HG03575 (cell line): ENCODE data around the gene ZNF555.
A peak's percentile ranks its signal among the peaks of the same experiment; 100 is the strongest.

Experiments used
- ATAC-seq: cut with Tn5 transposase; IDR thresholded peaks from one replicate; pipeline ENCODE4 v1.9.1; 2021; ENCODE audit not compliant: unreplicated experiment, insufficient number of reproducible peaks, low FRiP score; ENCODE audit errors: extremely low read depth

The ZNF555 gene

DNA sequence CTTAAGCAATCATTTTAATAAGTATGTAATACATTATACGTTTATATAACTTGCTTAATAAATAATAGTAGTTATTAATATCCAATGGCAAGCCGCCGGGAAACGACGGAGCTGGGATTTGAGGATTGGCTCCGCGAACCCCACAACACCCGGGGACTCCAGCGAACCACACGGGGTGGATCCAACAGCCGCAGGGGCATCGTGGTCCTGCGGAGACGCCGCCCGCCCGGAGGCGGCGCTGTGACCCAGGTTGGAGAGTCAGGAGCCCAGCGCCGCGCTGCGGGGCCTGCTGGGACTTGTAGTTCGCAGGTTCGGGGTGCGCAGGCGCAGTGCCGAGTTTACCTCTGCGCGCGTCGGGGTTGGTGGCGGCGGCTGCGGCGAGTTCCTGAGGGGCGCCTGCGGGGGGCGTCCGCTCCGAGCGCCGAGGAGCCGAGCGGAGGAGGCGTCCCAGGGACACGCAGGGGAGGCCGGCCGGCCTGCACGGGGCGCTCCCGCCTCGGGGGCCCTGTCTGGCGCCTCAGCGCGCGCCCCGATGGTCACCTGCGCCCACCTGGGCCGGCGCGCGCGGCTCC is 21.6 kb upstream of the ZNF555 start, which contains the start of gene ZNF554:
TSS of gene ZNF554 (plus strand) at position 329 of the 572 bp plus-strand sequence. CDS start at position 533, 204 bp downstream.
- ATAC-seq, result peak; percentile 42

DNA sequence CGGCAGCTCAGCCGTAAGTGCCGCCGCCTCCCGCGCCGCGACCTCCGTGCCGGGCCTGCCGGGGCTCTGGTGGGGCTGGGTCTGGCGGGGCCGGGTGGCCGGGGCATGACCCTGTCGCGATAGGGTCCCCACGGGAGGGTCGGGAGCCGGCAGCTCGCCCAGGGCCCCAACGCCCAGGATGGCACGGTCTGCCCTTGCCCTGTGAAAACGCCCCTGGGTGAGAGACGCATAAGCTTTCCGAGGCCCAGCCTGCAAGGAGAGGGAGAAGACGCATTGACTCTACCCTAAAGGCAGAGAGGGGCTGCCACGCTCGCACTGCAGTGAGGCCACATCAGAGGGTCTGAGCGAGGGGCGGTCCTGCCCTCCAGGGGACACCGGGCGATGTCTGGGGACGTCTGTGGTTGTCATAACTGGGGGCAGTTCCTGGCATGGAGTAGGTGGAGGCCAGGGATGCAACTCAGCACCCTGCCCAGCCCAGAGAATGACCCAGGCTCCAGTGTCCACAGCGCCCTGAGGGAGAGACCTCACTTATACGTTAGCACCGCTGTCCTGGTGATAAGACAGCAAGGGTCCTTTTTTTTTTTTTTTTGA is 21.1 kb upstream of the ZNF555 start:
- ATAC-seq, result no peak

DNA sequence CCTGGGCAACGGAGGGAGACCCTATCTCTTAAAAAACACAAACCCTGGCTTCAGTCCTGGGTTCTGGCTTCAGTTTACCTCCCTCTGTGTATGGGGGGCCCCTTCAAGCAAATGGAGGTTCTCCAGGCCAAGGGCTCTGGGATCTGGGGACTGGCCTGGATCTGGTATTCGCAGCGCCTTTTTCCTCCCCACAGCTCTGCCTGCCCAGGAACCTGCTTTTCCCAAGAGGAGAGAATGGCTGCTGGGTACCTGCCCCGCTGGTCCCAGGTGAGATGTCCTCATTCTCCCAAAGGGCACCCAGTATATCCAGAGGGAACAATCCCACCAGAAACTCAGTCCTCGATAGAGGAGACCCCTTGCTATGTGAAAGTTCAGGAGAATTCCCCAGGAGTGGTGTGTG is 18.4 kb upstream of the ZNF555 start:
- no peak for ATAC-seq

DNA sequence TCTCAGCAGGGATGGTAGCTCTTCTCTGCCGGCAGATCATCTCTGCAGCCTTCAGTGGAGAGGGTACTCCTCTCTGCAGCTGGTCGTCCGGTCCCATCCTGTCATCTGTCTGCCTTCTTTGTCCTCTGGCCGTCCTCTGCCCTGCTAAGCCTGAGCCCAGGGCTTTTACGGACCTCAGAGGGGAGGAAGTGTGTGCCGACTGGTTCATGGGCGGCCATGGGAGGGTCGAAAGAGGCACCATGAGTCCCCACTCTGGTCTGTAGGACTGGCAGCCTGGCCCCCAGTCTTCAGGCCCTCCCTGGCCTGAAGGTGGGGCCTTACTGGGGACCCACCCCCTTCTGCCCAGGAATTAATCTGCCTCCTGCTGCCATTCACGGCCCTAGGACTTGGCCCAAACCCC is 17.6 kb upstream of the ZNF555 start:
- no peak for ATAC-seq

DNA sequence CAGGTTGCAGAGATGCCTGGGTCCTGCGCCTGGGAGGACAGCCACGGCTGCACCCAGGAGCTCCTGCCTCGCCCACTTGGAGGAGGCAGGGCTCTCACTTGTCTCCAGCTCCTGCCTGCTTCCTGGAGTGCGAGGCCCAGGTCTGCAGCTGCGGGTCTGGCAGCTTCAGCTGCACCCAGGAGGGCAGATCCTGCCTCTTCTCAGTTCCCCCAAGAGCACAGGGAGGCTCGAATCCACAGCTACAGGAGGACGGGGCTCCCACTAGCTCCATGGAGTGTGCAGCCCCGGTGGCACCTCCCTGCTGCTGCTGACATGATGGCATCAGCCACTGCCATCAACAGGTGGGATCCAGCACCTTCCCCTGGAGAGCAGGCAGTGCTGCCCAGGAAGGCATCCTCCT is 17.1 kb upstream of the ZNF555 start:
- no peak for ATAC-seq

DNA sequence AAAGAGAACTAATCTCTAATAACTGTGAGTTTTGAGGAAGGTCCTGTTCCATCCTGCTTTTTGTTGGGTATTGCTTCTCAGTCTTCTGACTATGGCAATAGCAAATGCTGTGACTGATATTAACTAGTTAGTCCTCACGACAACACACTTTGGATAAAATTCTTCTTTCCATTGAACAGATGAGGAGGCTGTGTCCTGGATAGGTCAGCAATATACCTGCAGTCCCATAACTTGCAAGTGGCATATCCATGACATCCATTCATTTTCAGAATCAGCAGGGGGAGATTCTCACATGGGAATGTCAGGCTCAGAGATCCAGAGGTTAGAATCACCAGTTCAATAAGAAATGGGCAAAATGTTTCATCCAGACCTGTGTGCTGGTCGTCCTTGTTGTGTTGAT is 14.3 kb upstream of the ZNF555 start:
- no peak for ATAC-seq

DNA sequence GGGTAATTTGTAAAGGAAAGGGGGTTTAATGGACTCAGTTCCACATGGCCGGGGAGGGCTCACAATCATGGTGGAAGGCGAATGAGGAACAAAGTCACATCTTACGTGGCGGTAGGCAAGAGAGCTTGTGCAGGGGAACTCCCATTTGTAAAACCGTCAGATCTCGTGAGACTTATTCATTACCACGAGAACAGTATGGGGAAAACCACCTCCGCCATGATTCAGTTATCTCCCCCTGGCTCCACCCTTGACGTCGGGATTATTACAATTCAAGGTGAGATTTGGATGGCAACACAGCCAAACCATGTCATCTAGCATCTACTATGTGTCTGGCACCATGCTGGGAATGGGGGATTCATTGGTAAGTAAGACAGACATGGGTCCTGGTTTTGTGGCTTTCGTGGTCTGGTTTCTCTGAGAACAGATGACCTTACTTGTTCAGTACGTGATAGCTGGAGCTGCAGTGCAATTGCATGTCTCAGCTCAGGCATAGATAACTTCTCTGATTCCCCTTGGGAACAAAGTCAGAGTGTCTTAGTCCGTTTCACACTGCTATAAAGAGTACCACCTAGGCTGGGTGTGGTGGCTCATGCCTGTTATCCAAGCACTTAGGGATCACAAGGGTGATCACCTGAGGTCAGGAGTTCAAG is 13.3 kb upstream of the ZNF555 start:
- ATAC-seq, result no peak

DNA sequence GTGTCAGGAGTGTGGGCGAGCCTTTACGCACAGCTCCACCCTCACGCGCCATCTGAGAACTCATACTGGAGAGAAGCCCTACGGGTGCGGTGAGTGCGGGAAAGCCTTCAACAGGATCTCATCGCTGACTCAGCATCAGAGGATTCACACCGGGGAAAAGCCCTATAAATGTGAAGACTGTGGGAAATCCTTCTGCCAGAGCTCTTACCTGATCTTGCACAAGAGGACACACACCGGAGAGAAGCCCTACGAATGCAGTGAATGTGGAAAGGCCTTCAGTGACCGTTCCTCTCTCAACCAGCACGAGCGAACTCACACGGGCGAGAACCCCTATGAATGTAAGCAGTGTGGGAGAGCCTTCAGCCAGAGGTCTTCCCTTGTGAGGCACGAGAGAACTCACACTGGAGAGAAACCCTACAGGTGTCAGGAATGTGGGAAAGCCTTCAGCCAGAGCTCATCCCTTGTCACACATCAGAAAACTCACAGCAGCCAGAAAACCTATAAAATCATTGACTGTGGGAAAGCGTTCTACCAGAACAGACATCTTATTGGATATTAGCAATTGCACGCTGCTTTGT is 6.9 kb upstream of the ZNF555 start:
- no peak for ATAC-seq

DNA sequence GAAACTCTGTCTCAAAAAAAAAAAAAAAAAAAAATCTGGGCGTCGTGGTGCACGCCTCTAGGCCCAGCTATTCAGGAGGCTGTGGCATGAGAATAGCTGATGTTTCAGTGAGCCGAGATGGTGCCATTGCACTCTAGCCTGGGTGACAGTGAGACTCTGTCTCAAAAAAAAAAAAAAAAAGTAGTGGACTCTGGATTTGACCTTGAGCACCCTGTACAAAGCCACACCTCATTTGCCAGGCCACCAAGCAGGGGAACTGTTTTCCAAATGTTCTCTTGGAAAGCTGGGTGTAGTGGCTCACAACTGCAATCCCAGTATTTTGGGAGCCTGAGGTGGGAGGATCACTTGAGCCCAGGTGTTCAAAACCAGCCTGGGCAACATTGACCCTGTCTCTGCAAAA is 3.8 kb upstream of the ZNF555 start:
- ATAC-seq, result no peak

DNA sequence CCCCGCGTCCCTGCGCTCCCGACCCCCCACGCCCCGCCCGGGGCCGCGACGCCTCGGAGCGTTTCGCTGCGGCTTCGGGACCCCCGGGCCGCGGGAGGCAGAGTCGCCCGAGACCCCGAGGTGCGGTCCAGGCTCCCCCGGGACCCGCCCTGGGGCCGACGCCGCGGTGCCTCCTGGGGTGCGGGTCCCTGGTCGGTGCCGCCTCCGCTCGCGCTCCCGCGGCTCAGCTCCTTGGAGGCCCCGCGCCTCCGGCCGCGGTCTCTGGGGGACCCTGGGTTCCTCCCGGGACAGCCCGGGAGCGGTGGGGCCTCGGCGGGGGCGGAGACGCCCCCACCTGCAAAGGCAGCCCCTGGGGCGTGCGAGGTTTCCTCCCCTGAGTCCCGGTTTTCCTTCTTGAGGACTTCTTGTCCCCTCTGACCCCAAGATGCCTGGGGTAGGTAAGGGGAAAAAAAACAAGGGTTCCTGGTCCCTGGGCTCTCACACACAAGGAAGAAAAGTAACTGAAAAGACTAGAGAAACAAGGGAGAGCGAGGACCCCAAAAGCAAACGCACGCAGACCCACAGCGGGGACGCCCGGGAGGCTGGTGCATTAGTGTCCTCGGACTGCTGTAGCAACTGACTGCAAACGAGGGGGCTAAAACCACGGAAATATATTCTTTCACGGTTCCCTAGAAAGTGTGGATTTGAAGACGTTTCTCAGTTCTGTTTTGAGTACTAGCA is 740 bp downstream of the ZNF555 start:
- ATAC-seq, result no peak

DNA sequence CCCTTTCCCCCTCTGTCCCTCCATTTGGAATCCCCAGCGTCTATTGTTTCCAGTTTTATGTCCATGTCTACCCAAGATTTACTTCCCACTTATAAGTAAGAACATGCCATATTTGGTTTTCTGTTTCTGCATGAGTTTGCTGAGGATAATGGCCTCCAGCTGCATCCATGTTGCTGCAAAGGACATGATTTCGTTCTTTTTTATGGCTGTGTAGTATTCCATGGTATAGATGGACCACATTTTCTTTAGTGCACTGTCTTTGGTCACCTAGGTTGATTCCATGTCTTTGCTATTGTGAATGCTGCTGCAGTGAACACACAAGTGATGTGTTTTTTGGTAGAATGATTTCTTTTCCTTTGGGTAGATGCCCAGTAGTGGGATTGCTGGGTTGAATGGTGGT is 3.8 kb downstream of the ZNF555 start:
- no peak for ATAC-seq

DNA sequence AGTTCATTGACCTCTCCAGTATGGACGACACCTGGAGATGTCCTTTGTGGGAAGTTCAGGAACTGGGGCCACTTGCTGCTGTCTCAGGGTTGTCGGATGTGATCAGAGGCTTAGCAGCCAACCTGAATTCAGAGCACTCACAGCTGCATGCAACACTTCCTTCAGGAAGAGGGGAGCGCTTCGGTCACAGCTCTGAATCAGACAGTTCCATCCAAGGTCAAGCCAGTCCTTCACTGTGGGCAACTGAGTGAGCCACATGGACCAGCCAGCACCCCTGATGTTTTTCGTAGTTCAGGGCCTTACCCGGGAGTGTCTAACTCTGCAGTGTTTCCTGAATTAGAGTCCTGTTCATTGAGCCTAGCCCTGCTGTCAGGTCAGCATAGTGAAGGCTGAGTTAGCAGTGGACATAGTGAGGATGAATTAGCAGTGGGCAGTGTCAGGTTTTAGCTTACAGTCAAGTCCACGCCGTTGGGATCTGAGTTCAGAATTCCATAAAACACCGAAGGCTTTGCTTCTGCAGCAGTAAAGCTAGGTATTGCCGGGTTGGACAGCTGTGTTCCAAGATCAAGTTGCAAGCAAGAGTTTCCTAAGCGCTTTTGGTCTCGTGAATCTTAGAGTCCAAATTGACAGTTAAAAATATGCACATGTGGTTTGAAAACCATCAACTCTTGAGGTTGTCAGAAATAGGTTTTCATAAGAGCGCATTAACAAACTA is 5.1 kb downstream of the ZNF555 start:
- ATAC-seq, result no peak

DNA sequence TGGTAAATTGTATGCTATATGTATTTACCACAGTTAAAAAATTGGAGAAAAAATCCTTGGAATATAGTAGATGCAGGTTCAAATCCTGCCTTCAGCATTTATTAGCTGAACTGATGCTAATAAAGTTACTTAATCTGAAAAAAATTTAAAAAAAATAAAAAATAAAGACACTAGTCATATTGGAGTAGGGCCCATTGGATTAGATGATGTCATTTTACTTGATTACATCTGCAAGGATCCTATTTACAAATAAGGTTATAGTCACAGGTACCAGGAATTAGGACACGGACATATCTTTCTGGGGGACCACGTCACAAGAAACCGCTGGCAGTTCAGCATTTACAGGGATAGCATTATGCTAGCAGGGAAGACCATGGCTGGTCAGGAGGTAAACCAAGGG is 6.2 kb downstream of the ZNF555 start:
- no peak for ATAC-seq

DNA sequence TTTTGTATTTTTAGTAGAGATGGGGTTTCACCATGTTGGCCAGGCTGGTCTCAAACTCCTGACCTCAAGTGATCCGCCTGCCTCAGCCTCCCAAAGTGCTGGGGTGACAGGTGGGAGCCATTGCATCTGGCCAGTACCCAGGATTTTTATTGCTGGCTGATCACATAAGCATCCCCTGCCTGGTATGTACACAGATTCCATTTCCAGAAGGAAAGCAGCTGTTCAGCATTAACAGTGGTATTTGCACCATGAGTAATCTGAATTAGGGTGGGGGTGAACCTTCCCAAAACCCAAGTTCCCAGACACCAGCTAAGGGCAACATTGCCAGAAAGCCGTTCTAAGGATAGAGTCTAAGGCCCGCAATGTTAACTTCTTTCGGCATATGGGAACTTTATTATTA is 7.3 kb downstream of the ZNF555 start:
- no peak for ATAC-seq

DNA sequence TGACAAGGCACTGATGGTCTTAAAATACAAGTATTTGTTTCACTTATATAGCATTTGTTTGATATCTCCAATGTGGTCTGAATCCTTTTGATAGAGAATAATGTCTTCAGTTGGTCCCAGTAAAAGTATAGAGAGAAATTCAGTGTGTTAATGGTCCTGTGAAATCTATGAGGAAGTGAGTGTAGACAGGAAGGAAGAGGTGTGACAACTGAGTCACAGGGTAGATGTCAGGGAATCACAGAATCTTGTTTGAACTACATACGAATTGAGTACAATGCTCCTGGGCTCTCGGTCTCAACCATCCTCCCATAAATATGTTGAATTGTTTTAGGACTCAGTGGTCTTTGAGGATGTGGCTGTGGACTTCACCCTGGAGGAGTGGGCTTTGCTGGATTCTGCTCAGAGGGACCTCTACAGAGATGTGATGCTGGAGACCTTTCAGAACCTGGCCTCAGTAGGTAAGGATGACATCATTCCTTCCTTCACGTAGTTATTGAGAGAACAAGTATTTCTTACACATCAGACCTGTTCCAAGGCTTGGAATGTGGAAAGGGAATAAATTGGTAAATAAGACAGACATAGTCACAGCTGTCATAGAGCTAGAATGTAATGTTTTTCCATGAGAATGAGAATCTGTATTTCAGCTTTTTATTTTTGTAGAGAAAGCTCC is 9.1 kb downstream of the ZNF555 start:
- no peak for ATAC-seq

DNA sequence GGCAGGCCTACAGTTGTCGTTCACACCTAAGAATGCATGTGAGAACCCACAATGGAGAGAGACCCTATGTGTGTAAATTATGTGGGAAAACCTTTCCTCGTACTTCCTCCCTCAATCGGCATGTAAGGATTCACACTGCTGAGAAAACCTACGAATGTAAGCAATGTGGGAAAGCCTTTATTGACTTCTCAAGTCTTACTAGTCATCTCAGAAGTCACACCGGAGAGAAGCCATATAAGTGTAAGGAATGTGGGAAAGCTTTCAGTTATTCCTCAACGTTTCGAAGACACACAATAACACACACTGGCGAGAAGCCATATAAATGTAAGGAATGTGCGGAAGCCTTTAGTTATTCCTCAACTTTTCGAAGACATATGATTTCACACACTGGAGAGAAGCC is 11.3 kb downstream of the ZNF555 start:
- ATAC-seq, result no peak

DNA sequence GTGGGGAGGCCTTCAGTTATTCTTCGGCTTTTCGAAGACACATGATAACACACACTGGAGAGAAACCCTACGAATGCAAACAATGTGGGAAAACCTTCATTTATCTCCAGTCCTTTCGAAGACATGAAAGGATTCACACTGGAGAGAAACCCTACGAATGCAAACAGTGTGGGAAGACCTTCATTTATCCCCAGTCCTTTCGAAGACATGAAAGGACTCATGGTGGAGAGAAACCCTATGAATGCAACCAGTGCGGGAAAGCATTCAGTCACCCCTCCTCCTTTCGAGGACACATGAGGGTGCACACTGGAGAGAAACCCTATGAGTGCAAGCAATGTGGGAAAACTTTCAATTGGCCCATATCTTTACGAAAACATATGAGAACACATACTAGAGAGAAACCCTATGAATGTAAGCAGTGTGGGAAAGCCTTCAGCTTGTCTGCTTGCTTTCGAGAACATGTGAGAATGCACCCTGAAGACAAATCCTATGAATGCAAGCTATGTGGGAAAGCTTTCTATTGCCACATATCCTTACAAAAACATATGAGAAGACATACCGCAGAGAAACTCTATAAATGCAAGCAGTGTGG is 11.8 kb downstream of the ZNF555 start:
- ATAC-seq, result no peak

DNA sequence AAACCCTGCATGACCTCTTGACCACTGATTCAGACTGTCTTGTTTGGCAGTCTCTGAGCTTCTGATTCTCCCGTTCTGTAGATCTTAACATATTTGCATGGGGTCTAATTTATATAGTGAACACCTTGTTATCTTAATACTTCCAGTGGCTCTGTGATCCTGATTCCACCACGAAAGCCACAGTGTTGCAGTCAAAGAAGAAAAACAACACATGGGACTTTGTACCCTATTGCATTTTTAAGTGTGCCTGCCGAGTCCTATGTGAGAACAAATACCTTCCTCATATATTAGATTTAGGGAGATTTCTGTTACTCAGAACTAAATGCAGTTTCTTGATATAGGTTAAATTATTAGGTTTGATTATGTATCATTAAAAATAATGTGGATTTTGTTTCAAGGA is 13.6 kb downstream of the ZNF555 start:
- ATAC-seq, result no peak
